WI38 (cell line): ENCODE data around the gene SMIM7.

Source experiments
- H3K4me3 ChIP-seq: 2 replicates; pipeline ENCODE4 v1.5.1; 2011; ENCODE audit warnings: low read depth, mild to moderate bottlenecking, control low read depth, low read length
- TF ChIP-seq, protein P1 (sequence below): IDR thresholded peaks from 2 replicates; pipeline ENCODE4 v1.5.1; 2012; ENCODE audit warnings: low read depth, mild to moderate bottlenecking, control low read depth, low read length

The SMIM7 gene

DNA sequence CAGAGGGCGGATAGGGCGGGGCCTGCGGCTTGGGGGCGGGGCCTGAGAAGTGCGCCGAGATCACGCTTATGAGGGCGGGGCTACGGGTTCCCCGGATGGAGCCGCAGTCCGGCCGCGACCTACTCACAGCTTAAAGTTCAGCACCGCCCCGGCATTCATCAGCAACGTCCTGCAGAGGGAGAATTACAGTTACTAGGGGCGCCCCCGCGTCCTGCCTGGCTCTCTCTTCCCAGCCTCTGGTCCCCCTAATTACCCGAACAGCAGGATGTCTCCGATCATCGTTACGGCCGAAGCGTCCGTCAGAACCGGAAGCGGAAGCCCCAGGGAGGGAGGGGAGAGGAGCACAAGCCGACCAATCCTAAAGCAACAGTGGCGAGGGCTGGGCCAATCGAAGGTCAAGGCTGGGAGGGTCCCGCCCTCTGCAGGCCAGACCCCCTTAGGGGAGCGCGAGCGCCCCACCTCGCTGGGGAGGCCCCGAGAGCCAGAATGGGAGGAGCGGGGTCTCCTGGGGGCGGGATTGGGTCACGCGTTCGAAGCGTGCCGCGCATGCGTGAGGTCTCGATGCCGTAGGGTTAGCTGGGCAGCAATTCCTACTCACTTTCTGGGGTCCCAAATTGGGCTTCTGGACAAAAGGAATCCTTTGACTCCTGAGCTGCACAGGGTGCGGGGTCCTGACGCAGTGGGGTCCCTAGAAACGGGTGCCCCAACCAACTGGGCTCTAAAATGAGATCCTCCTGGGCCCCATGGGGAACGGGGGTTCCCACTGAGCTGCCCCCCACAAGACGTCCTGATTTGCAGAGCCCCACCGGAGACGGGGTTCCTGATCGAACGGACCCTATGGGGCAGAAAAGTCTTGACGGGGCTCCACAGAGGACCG lies at the start of gene SMIM7:
Gene SMIM7, minus strand, starts transcription at position 313 of the 877 bp plus-strand sequence. Its CDS starts 34 bp downstream, at position 279.
- H3K4me3 ChIP-seq = peak within 1 kb of the TSS; percentile 73
- TF ChIP-seq, protein P1, sequence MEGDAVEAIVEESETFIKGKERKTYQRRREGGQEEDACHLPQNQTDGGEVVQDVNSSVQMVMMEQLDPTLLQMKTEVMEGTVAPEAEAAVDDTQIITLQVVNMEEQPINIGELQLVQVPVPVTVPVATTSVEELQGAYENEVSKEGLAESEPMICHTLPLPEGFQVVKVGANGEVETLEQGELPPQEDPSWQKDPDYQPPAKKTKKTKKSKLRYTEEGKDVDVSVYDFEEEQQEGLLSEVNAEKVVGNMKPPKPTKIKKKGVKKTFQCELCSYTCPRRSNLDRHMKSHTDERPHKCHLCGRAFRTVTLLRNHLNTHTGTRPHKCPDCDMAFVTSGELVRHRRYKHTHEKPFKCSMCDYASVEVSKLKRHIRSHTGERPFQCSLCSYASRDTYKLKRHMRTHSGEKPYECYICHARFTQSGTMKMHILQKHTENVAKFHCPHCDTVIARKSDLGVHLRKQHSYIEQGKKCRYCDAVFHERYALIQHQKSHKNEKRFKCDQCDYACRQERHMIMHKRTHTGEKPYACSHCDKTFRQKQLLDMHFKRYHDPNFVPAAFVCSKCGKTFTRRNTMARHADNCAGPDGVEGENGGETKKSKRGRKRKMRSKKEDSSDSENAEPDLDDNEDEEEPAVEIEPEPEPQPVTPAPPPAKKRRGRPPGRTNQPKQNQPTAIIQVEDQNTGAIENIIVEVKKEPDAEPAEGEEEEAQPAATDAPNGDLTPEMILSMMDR = no peak

DNA sequence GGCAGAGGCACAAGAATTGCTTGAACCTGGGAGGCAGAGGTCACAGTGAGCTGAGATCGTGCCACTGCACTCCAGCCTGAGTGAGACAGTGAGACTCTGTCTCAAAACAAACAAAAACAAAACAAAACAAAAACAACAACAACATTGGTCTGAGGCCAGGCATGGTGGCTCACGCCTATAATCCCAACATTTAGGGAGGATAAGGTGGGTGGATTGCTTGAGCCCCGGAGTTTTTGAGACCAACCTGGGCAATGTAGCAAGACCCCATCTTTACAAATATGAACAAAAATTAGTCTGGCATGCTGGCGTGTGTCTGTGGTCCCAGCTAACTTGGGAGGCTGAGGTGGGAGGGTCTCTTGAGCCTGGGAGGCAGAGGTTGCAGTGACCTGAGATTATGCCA lies 43.7 kb upstream of the SMIM7 start:
- TF ChIP-seq, protein P1 = no peak
- H3K4me3 ChIP-seq = no peak overlapping the region

DNA sequence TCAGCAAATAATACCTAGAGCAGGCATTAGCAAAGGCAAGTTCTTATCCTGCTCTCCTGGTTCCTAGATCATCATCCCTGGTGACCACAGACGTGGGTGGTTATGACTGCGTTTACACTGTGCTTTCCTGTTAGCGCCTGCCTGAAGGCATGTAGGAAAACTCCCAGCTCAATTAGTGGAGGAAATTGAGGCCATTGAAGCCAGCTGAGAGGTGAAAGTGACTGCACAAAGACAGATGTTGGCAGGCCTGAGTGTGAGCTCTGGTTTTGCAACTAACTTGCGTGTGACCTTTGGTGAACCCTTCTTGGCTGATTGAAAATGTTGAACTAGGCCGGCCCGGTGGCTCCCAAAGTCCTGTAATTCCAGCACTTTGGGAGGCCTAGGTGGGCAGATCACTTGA lies 42.2 kb upstream of the SMIM7 start:
- TF ChIP-seq, protein P1 = no peak
- H3K4me3 ChIP-seq = no peak overlapping the region

- TF ChIP-seq, protein P1 = no peak
Observed at GRCh38 chr19:16698914-16699313, 39.0 kb upstream of the SMIM7 start.

GRCh38 chr19:16688084-16688483 lies 28.1 kb upstream of the SMIM7 start:
- H3K4me3 ChIP-seq = no peak overlapping the region
- TF ChIP-seq, protein P1 = no peak

More at GRCh38 chr19:16698914-16699313, 39.0 kb upstream of the SMIM7 start:
- H3K4me3 ChIP-seq = no peak overlapping the region

DNA sequence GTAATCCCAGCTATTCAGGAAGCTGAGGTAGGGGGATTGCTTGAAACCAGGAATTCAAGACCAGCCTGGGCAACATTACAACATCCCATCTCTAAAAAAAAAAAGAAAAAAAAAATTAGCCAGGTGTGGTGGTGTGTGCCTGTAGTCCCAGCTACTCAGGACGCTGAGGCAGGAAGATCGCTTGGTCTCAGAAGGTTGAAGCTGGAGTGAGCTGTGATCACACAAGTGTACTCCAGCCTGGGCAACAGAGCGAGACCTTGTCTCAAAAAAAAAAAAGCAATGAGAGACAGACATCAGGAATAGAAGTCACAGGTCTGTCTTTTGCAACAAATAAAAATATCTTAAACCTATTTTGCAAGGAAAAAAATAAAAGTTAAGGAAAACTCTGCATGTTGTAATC lies 24.3 kb upstream of the SMIM7 start:
- H3K4me3 ChIP-seq = no peak overlapping the region
- TF ChIP-seq, protein P1 = no peak

GRCh38 chr19:16682539-16682938 lies 22.6 kb upstream of the SMIM7 start:
- TF ChIP-seq, protein P1 = no peak
- H3K4me3 ChIP-seq = no peak overlapping the region
